HCT116 (cell line): ENCODE measurements around the gene CTCFL. TPM values are rescaled to one million over a fixed set of nuclear protein-coding genes. Genes with fewer than 3 reads are reported as not detected.

Experiments used
- ATAC-seq: fragments of 200-7000 bp; cut with Tn5 transposase; 2 replicates; pipeline ENCODE4 v1.9.1; 2020; ENCODE audit warnings: mild to moderate bottlenecking, moderate library complexity
- BruUV-seq: library from RNA; stranded (reverse); fragments of 400-500 nt; replicated peaks from 2 replicates; lab custom pipeline; 2021; lab: Mats Ljungman, UMichigan
- CTCF ChIA-PET: fragments of 300-600 bp; sonication (Branson Sonifier 250); formaldehyde crosslinking; loops from one replicate; lab custom pipeline; 2021; ENCODE audit warnings: antibody characterized with exemption; lab: Charles Lee
- POLR2A ChIA-PET: fragments of 300-600, 350-600 bp; sonication (Branson Sonifier 250); formaldehyde crosslinking; loops from one replicate; lab custom pipeline; 2021; ENCODE audit warnings: antibody characterized with exemption; lab: Charles Lee
- RAD21 ChIA-PET, 2 experiments: fragments of 300-600 bp; sonication (Branson Sonifier 250); formaldehyde crosslinking; loops; one replicate each; lab custom pipeline; 2023; ENCODE audit warnings: low total read pairs in 2 of 2; ENCODE audit not compliant: uncharacterized antibody in 2 of 2, unreplicated experiment in 2 of 2, low non-redundant PET in 1 of 2; lab: Charles Lee
- DNase-seq: peaks from one replicate; pipeline ENCODE4 v3.0.0-alpha.2; 2010; ENCODE audit warnings: low read depth, low spot score
- H2AFZ ChIP-seq: fragments of 200-600 bp; shearing (Covaris generic), sonication (generic); 2 replicates; pipeline ENCODE4 v1.6.1; 2017; ENCODE audit warnings: low read depth, mixed run types, mixed read lengths, antibody characterized with exemption, low read length; ENCODE audit not compliant: poor library complexity, severe bottlenecking
- H3K27ac ChIP-seq: 2 replicates; pipeline ENCODE4 v1.5.1; 2012; ENCODE audit warnings: low read depth, low read length
- H3K27me3 ChIP-seq: fragments of 200-600 bp; sonication (generic); 2 replicates; pipeline ENCODE4 v1.6.1; 2016; ENCODE audit warnings: mixed run types, low read length, mixed read lengths; ENCODE audit not compliant: insufficient read depth
- H3K36me3 ChIP-seq, 2 experiments: fragments of 200-500 bp in 1 of 2; fragments of 200-600 bp in 1 of 2; sonication (Bioruptor generic) in 1 of 2; sonication (generic) in 1 of 2; 2 replicates each; pipeline versions ENCODE4 v1.5.1 to v1.6.1; 2014 to 2016; ENCODE audit warnings: low read length in 2 of 2, inconsistent platforms in 1 of 2, mixed read lengths in 1 of 2, mixed run types in 1 of 2; ENCODE audit not compliant: insufficient read depth in 2 of 2, control insufficient read depth in 1 of 2
- H3K4me1 ChIP-seq, 2 experiments: fragments of 200-600 bp in 1 of 2; sonication (generic) in 1 of 2; 2 replicates each; pipeline versions ENCODE4 v1.5.1 to v1.6.1; 2012 to 2017; ENCODE audit warnings: low read length in 2 of 2, inconsistent platforms in 1 of 2, mild to moderate bottlenecking in 1 of 2, mixed read lengths in 1 of 2, mixed run types in 1 of 2, moderate library complexity in 1 of 2; ENCODE audit not compliant: insufficient read depth in 2 of 2, control insufficient read depth in 1 of 2
- H3K4me2 ChIP-seq: fragments of 200-600 bp; sonication (generic); 2 replicates; pipeline ENCODE4 v1.6.1; 2017; ENCODE audit warnings: mixed run types, low read length, mixed read lengths
- H3K4me3 ChIP-seq, 2 experiments: fragments of 200-600 bp in 1 of 2; sonication (generic) in 1 of 2; replicated peaks in 1 of 2; 2 replicates each; pipeline ENCODE4 v1.5.1; 2011 to 2016; ENCODE audit warnings: low read length in 2 of 2, control low read depth in 1 of 2, low read depth in 1 of 2, mild to moderate bottlenecking in 1 of 2, mixed read lengths in 1 of 2, mixed run types in 1 of 2
- H3K79me2 ChIP-seq: fragments of 200-600 bp; sonication (generic); 2 replicates; pipeline ENCODE4 v1.6.1; 2017; ENCODE audit warnings: mild to moderate bottlenecking, mixed run types, low read length, moderate library complexity, mixed read lengths; ENCODE audit not compliant: insufficient read depth
- H3K9ac ChIP-seq: fragments of 200-600 bp; sonication (generic); 2 replicates; pipeline ENCODE4 v1.6.1; 2016; ENCODE audit warnings: low read length, mixed read lengths
- H3K9me2 ChIP-seq: fragments of 200-600 bp; sonication (generic), shearing (Covaris generic); 2 replicates; pipeline ENCODE4 v1.6.1; 2017; ENCODE audit warnings: mixed run types, mild to moderate bottlenecking, moderate library complexity; ENCODE audit not compliant: insufficient read depth
- H3K9me3 ChIP-seq, 2 experiments: fragments of 200-500 bp in 1 of 2; fragments of 200-600 bp in 1 of 2; sonication (Bioruptor generic) in 1 of 2; sonication (generic) in 1 of 2; 2 replicates each; pipeline ENCODE4 v1.6.1; 2014 to 2017; ENCODE audit warnings: low read length in 2 of 2, mixed read lengths in 2 of 2, inconsistent platforms in 1 of 2, low read depth in 1 of 2, mild to moderate bottlenecking in 1 of 2, mixed run types in 1 of 2, moderate library complexity in 1 of 2; ENCODE audit not compliant: control insufficient read depth in 1 of 2, insufficient read depth in 1 of 2
- H4K20me1 ChIP-seq: fragments of 200-600 bp; sonication (generic), shearing (Covaris generic); 2 replicates; pipeline ENCODE4 v1.6.1; 2017; ENCODE audit warnings: mixed run types, mild to moderate bottlenecking, moderate library complexity; ENCODE audit not compliant: insufficient read depth
- CBX3 ChIP-seq: IDR thresholded peaks from 2 replicates; pipeline ENCODE4 v1.6.1; 2012; ENCODE audit warnings: low read depth
- CEBPB ChIP-seq: IDR thresholded peaks from 2 replicates; pipeline ENCODE4 v1.6.1; 2012; ENCODE audit warnings: low read depth
- EZH2 ChIP-seq: fragments of 200-600 bp; sonication (generic); IDR thresholded peaks from 2 replicates; pipeline ENCODE4 v1.6.1; 2017; ENCODE audit warnings: antibody characterized with exemption, mixed run types
- EZH2phosphoT487 ChIP-seq: fragments of 200-600 bp; IDR thresholded peaks from 2 replicates; pipeline ENCODE4 v1.6.1; 2018; ENCODE audit warnings: antibody characterized with exemption, borderline replicate concordance
- POLR2AphosphoS5 ChIP-seq: IDR thresholded peaks from 2 replicates; pipeline ENCODE4 v1.6.1; 2011; ENCODE audit warnings: mild to moderate bottlenecking, low read depth, low read length, moderate library complexity
- RAD21 ChIP-seq: IDR thresholded peaks from 2 replicates; pipeline ENCODE4 v1.6.1; 2012; ENCODE audit warnings: low read depth, mild to moderate bottlenecking
- SP1 ChIP-seq: IDR thresholded peaks from 2 replicates; pipeline ENCODE4 v1.6.1; 2012; ENCODE audit warnings: low read depth
- SRF ChIP-seq: IDR thresholded peaks from 2 replicates; pipeline ENCODE4 v1.6.1; 2012; ENCODE audit warnings: low read depth
- TCF7L2 ChIP-seq: IDR thresholded peaks from 2 replicates; pipeline ENCODE4 v1.7.0; 2011; ENCODE audit warnings: borderline replicate concordance, inconsistent platforms; ENCODE audit not compliant: insufficient read depth, insufficient read length; ENCODE audit errors: extremely low read depth
- intact Hi-C: fragments of 100-400 bp; cut with micrococcal nuclease; formaldehyde crosslinking; loops from 2 replicates; pipeline ENCODE4 v1.10.0; 2022
- total RNA-seq: library from RNA; stranded (reverse); gene quantifications from one replicate; pipeline ENCODE4 v1.2.1, GENCODE V29; 2021; ENCODE audit not compliant: unreplicated experiment
- TF ChIP-seq, protein P1 (sequence below): IDR thresholded peaks from 2 replicates; pipeline ENCODE4 v1.6.1; 2012
- TF ChIP-seq, protein P2 (sequence below): IDR thresholded peaks from 2 replicates; pipeline ENCODE4 v1.6.1; 2012
- TF ChIP-seq, protein P3 (sequence below), 3 experiments: fragments of 200-600 bp in 1 of 3; sonication (generic) in 1 of 3; IDR thresholded peaks in 2 of 3; conservative IDR thresholded peaks in 1 of 3; 2 replicates each; pipeline ENCODE4 v1.5.1; 2012 to 2017; ENCODE audit warnings: low read depth in 2 of 3, low read length in 2 of 3, antibody characterized with exemption in 1 of 3, borderline replicate concordance in 1 of 3, control low read depth in 1 of 3, mild to moderate bottlenecking in 1 of 3, mixed read lengths in 1 of 3, mixed run types in 1 of 3, moderate library complexity in 1 of 3; ENCODE audit not compliant: insufficient read depth in 1 of 3
- TF ChIP-seq, protein P4 (sequence below): IDR thresholded peaks from 2 replicates; pipeline ENCODE4 v1.6.1; 2011; ENCODE audit warnings: mild to moderate bottlenecking, low read length, moderate library complexity; ENCODE audit not compliant: insufficient replicate concordance; ENCODE audit errors: extremely low read depth
- TF ChIP-seq, protein P5 (sequence below): IDR thresholded peaks from 2 replicates; pipeline ENCODE4 v1.6.1; 2012; ENCODE audit warnings: low read depth

The CTCFL gene
- total RNA-seq, 1 experiment from 2014 or later, result 0.34 TPM

DNA sequence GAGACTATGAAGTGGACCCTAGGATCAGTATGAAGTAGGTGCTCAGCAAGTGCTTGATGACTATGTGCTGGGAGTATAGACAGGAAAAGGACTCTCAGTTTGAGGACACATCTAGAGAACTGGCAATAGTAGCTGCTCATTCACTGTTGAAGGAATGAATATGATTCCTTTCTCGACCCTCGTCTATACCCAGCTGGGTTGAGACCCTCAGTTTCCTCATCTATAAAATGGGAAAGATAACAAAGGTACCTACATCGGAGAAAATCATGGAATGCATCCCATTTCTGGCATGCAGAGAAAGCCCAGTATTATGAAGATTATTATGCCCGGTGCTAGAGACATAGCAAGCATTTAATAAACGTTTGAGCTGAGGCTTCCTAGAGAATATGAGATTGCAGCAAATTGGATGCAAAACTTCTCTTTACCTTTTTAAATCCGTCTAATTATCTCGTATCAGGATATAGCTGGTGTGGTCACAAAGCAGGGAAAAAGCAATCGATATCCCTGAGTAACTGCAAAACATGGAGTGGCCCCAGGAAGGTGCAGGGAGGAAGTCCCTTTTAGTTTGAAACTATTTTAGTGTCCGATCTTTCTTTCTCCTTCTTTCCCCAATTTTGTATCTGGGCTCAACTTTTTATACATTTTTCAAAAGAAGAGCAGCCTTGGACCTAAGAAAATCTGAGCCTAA lies 33.1 kb upstream of the CTCFL start (continued):
- TF ChIP-seq, protein P1, sequence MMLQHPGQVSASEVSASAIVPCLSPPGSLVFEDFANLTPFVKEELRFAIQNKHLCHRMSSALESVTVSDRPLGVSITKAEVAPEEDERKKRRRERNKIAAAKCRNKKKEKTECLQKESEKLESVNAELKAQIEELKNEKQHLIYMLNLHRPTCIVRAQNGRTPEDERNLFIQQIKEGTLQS, result no peak
- TF ChIP-seq, protein P2, sequence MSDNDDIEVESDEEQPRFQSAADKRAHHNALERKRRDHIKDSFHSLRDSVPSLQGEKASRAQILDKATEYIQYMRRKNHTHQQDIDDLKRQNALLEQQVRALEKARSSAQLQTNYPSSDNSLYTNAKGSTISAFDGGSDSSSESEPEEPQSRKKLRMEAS, result no peak
- no peak for TF ChIP-seq CEBPB
- TF ChIP-seq POLR2AphosphoS5, result no peak

DNA sequence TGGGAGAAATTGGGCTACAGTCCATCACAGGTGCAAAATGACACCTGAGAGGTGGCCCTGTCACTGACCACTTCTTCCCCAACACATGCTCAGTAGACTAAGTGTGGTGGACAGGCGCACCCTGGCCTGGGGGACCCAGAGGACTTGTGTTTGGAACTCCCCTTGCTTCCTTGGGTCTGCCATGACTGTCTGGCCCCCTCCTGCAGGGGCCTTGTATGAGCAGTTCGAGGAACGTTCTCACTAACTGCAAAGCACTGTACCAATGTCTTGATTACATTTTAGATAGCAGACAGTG lies 32.0 kb upstream of the CTCFL start:
- H3K4me1 ChIP-seq, result peaks cover 2 to 13% of the 10 kb centered on the region in 2 experiments; a peak in 2 of 4 replicates
- H3K27me3 ChIP-seq, result peaks cover 64% of the 10 kb centered on the region
- ChIA-PET POLR2A (no interaction called here), RAD21 (no interaction called here), CTCF (no interaction called here)
- H3K79me2 ChIP-seq, result no peaks in the 10 kb centered on the region
- H2AFZ ChIP-seq, result no peak overlapping the region
- H4K20me1 ChIP-seq, result no peaks in the 10 kb centered on the region
- BruUV-seq, result no TSS peak
- TF ChIP-seq SP1, result no peak
- TF ChIP-seq EZH2, result no peak
- TF ChIP-seq SRF, result no peak
- TF ChIP-seq, protein P3, sequence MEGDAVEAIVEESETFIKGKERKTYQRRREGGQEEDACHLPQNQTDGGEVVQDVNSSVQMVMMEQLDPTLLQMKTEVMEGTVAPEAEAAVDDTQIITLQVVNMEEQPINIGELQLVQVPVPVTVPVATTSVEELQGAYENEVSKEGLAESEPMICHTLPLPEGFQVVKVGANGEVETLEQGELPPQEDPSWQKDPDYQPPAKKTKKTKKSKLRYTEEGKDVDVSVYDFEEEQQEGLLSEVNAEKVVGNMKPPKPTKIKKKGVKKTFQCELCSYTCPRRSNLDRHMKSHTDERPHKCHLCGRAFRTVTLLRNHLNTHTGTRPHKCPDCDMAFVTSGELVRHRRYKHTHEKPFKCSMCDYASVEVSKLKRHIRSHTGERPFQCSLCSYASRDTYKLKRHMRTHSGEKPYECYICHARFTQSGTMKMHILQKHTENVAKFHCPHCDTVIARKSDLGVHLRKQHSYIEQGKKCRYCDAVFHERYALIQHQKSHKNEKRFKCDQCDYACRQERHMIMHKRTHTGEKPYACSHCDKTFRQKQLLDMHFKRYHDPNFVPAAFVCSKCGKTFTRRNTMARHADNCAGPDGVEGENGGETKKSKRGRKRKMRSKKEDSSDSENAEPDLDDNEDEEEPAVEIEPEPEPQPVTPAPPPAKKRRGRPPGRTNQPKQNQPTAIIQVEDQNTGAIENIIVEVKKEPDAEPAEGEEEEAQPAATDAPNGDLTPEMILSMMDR (IDR thresholded peaks at IDR 0.05 in 2 of 3, conservative IDR thresholded peaks at IDR 0.05 in 1 of 3; ENCODE audit: borderline replicate concordance in 1 of 3, insufficient read depth in 1 of 3, low read depth in 2 of 3, low read length in 2 of 3), result no peak
- no peak for TF ChIP-seq CBX3
- TF ChIP-seq, protein P4, sequence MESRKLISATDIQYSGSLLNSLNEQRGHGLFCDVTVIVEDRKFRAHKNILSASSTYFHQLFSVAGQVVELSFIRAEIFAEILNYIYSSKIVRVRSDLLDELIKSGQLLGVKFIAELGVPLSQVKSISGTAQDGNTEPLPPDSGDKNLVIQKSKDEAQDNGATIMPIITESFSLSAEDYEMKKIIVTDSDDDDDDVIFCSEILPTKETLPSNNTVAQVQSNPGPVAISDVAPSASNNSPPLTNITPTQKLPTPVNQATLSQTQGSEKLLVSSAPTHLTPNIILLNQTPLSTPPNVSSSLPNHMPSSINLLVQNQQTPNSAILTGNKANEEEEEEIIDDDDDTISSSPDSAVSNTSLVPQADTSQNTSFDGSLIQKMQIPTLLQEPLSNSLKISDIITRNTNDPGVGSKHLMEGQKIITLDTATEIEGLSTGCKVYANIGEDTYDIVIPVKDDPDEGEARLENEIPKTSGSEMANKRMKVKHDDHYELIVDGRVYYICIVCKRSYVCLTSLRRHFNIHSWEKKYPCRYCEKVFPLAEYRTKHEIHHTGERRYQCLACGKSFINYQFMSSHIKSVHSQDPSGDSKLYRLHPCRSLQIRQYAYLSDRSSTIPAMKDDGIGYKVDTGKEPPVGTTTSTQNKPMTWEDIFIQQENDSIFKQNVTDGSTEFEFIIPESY, result no peak
- TF ChIP-seq RAD21, result no peak
- no peak for TF ChIP-seq POLR2AphosphoS5
- no peak for TF ChIP-seq TCF7L2
- TF ChIP-seq EZH2phosphoT487, result no peak
- TF ChIP-seq, protein P5, sequence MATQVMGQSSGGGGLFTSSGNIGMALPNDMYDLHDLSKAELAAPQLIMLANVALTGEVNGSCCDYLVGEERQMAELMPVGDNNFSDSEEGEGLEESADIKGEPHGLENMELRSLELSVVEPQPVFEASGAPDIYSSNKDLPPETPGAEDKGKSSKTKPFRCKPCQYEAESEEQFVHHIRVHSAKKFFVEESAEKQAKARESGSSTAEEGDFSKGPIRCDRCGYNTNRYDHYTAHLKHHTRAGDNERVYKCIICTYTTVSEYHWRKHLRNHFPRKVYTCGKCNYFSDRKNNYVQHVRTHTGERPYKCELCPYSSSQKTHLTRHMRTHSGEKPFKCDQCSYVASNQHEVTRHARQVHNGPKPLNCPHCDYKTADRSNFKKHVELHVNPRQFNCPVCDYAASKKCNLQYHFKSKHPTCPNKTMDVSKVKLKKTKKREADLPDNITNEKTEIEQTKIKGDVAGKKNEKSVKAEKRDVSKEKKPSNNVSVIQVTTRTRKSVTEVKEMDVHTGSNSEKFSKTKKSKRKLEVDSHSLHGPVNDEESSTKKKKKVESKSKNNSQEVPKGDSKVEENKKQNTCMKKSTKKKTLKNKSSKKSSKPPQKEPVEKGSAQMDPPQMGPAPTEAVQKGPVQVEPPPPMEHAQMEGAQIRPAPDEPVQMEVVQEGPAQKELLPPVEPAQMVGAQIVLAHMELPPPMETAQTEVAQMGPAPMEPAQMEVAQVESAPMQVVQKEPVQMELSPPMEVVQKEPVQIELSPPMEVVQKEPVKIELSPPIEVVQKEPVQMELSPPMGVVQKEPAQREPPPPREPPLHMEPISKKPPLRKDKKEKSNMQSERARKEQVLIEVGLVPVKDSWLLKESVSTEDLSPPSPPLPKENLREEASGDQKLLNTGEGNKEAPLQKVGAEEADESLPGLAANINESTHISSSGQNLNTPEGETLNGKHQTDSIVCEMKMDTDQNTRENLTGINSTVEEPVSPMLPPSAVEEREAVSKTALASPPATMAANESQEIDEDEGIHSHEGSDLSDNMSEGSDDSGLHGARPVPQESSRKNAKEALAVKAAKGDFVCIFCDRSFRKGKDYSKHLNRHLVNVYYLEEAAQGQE, result no peak
- TF ChIP-seq CEBPB, result no peak
- intact Hi-C loops, result no loop called here
- no peak overlapping the region for H3K4me2 ChIP-seq
- H3K9me3 ChIP-seq, result no peaks in the 10 kb centered on the region
- no peak overlapping the region for H3K4me3 ChIP-seq
- DNase-seq, result no peak
- no peaks in the 10 kb centered on the region for H3K36me3 ChIP-seq
- no peak overlapping the region for H3K9ac ChIP-seq
- H3K9me2 ChIP-seq, result no peaks in the 10 kb centered on the region
- H3K27ac ChIP-seq, result no peak overlapping the region
- no peak for ATAC-seq
